NCI-H2227 (cell line): ENCODE measurements around the gene GALE.
"Not testable (repeated sequence)": the region's sequence is repeated elsewhere in the genome, so short reads cannot be mapped to it uniquely, and the experiment has no call there.

Experiments used
- DNase-seq: peaks from one replicate; lab custom pipeline; 2025; ENCODE audit not compliant: unreplicated experiment; lab: John Stamatoyannopoulos, UW

GALE gene

GRCh38 chr1:23793018-23793781, 7.4 kb downstream of the GALE start:
- DNase-seq: peak; percentile 87

- no peak for DNase-seq
These were observed 8.2 kb downstream of the GALE start for GRCh38 chr1:23792151-23792945.

GRCh38 chr1:23791516-23792047, 9.0 kb downstream of the GALE start:
- DNase-seq: peak; percentile 28

- peak; percentile 94 for DNase-seq
These were observed 9.6 kb downstream of the GALE start, which contains the start of gene LYPLA2 for GRCh38 chr1:23790696-23791515. TSS of gene LYPLA2 (plus strand) at chr1:23791145. CDS start at chr1:23792683, 1,538 bp downstream.

GRCh38 chr1:23788695-23789094, 11.9 kb downstream of the GALE start:
- DNase-seq: no peak

- DNase-seq: no peak
These were observed 12.9 kb downstream of the GALE start for GRCh38 chr1:23787701-23788100.

GRCh38 chr1:23784846-23785245, 15.7 kb downstream of the GALE start:
- DNase-seq: no peak

GRCh38 chr1:23783141-23783540, 17.4 kb downstream of the GALE start:
- DNase-seq: not testable (repeated sequence)

GRCh38 chr1:23779826-23780371, 20.7 kb downstream of the GALE start:
- DNase-seq: no peak

- peak; percentile 93 for DNase-seq
These were observed 22.4 kb downstream of the GALE start, which contains the start of gene PITHD1 for GRCh38 chr1:23777979-23778814. TSS of gene PITHD1 (plus strand) at chr1:23778418. CDS start at chr1:23778516, 98 bp downstream.

GRCh38 chr1:23776217-23776616, 24.3 kb downstream of the GALE start:
- no peak for DNase-seq

GRCh38 chr1:23774174-23774880, 26.2 kb downstream of the GALE start:
- no peak for DNase-seq

- no peak for DNase-seq
These were observed 27.7 kb downstream of the GALE start for GRCh38 chr1:23772854-23773242.

- peak; percentile 89 for DNase-seq
These were observed 28.3 kb downstream of the GALE start for GRCh38 chr1:23772049-23772853.

- no peak for DNase-seq
These were observed 31.8 kb downstream of the GALE start for GRCh38 chr1:23768733-23769132.

- no peak for DNase-seq
These were observed 37.4 kb downstream of the GALE start for GRCh38 chr1:23763041-23763577.

- no peak for DNase-seq
These were observed 41.3 kb downstream of the GALE start for GRCh38 chr1:23759277-23759676.

GRCh38 chr1:23757812-23758211, 42.7 kb downstream of the GALE start:
- no peak for DNase-seq
